H1 (cell line): Measurements from ENCODE around the gene TIMM9. TPM values are rescaled to one million over a fixed set of nuclear protein-coding genes. Genes with fewer than 3 reads are reported as not detected.

ENCODE experiments used
- CTCF ChIA-PET: fragments of 300-600 bp; sonication (Branson Sonifier 250); formaldehyde crosslinking; loops from one replicate; lab custom pipeline; 2021; ENCODE audit not compliant: partially characterized antibody; lab: Charles Lee
- POLR2A ChIA-PET: fragments of 300-600 bp; sonication (Branson Sonifier 250); formaldehyde crosslinking; loops from one replicate; lab custom pipeline; 2021; ENCODE audit warnings: inconsistent platforms; ENCODE audit not compliant: partially characterized antibody; lab: Charles Lee
- DNase-seq, 2 experiments: peaks; one replicate each; pipeline versions ENCODE4 v3.0.0 to v3.0.0-alpha.2; 2010 to 2022; ENCODE audit warnings: low spot score in 2 of 2, low read depth in 1 of 2, mixed read lengths in 1 of 2
- FAIRE-seq: peaks from 2 replicates; lab custom pipeline; 2011; peaks lifted over from hg19 to GRCh38; lab: Jason Lieb, UNC
- H2AFZ ChIP-seq: 2 replicates; pipeline ENCODE4 v1.8.1; 2012; ENCODE audit warnings: low read length, inconsistent platforms
- H2AK5ac ChIP-seq: 2 replicates; pipeline ENCODE4 v1.6.1; 2013; ENCODE audit warnings: low read depth, low read length
- H2BK120ac ChIP-seq: replicated peaks from 2 replicates; pipeline ENCODE3; 2013; ENCODE audit warnings: low read depth, low read length, inconsistent platforms
- H2BK12ac ChIP-seq: 2 replicates; pipeline ENCODE4 v1.6.1; 2013; ENCODE audit warnings: low read depth, low read length
- H2BK15ac ChIP-seq: 2 replicates; pipeline ENCODE4 v1.6.1; 2013; ENCODE audit warnings: low read length
- H2BK20ac ChIP-seq: 2 replicates; pipeline ENCODE4 v1.6.1; 2013; ENCODE audit warnings: low read length
- H2BK5ac ChIP-seq: 2 replicates; pipeline ENCODE4 v1.6.1; 2013; ENCODE audit warnings: low read depth, low read length
- H3K14ac ChIP-seq: 2 replicates; pipeline ENCODE4 v1.6.1; 2013; ENCODE audit warnings: inconsistent platforms; ENCODE audit not compliant: insufficient read length
- H3K18ac ChIP-seq: 2 replicates; pipeline ENCODE4 v1.6.1; 2013; ENCODE audit warnings: low read length; ENCODE audit errors: extremely low read depth
- H3K23ac ChIP-seq: 2 replicates; pipeline ENCODE4 v1.6.1; 2013; ENCODE audit warnings: inconsistent platforms; ENCODE audit not compliant: insufficient read length
- H3K23me2 ChIP-seq: 2 replicates; pipeline ENCODE4 v1.6.1; 2013; ENCODE audit warnings: low read depth, low read length
- H3K27ac ChIP-seq: 2 replicates; pipeline ENCODE4 v1.6.1; 2011; ENCODE audit warnings: low read depth, low read length, inconsistent platforms
- H3K27me3 ChIP-seq, 4 experiments: replicated peaks in 1 of 4; 1 replicate in 1 of 4; 2 replicates in 3 of 4; pipeline versions ENCODE4 v1.6.1 to v1.8.1; 2011 to 2013; ENCODE audit warnings: low read length in 3 of 4, mild to moderate bottlenecking in 3 of 4, inconsistent platforms in 2 of 4, mixed read lengths in 2 of 4, moderate library complexity in 1 of 4; ENCODE audit not compliant: control insufficient read depth in 3 of 4, insufficient read depth in 3 of 4; ENCODE audit errors: extremely low read depth in 1 of 4
- H3K36me3 ChIP-seq, 4 experiments: 2 replicates each; pipeline versions ENCODE4 v1.6.1 to v1.8.1; 2011 to 2013; ENCODE audit warnings: mild to moderate bottlenecking in 4 of 4, low read length in 3 of 4, moderate library complexity in 2 of 4, control low read depth in 1 of 4, inconsistent platforms in 1 of 4; ENCODE audit not compliant: insufficient read depth in 4 of 4, control insufficient read depth in 2 of 4
- H3K4ac ChIP-seq: replicated peaks from 2 replicates; pipeline ENCODE3; 2013; ENCODE audit warnings: low read length, low read depth, mixed read lengths, inconsistent platforms; ENCODE audit not compliant: insufficient read length
- H3K4me1 ChIP-seq, 4 experiments: replicated peaks in 1 of 4; 1 replicate in 1 of 4; 2 replicates in 3 of 4; pipeline versions ENCODE4 v1.6.1 to v1.8.1; 2011 to 2013; ENCODE audit warnings: low read length in 3 of 4, inconsistent platforms in 2 of 4, mixed read lengths in 1 of 4; ENCODE audit not compliant: insufficient read depth in 4 of 4, control insufficient read depth in 3 of 4
- H3K4me2 ChIP-seq, 2 experiments: 2 replicates each; pipeline versions ENCODE4 v1.6.1 to v1.8.1; 2011 to 2013; ENCODE audit warnings: low read depth in 2 of 2, low read length in 2 of 2, control low read depth in 1 of 2, inconsistent platforms in 1 of 2, mild to moderate bottlenecking in 1 of 2; ENCODE audit not compliant: insufficient read depth in 1 of 2
- H3K4me3 ChIP-seq, 4 experiments: fragments of 200-600, 300-600 bp in 1 of 4; sonication (generic), shearing (Covaris generic), sonication (Bioruptor Twin) in 1 of 4; 2 replicates each; pipeline versions ENCODE4 v1.5.1 to v1.8.1; 2011 to 2016; ENCODE audit warnings: low read length in 4 of 4, low read depth in 3 of 4, control low read depth in 2 of 4, inconsistent platforms in 2 of 4, mild to moderate bottlenecking in 2 of 4, mixed read lengths in 1 of 4, moderate library complexity in 1 of 4; ENCODE audit not compliant: insufficient read depth in 2 of 4; ENCODE audit errors: extremely low read depth in 1 of 4
- H3K56ac ChIP-seq: replicated peaks from 2 replicates; pipeline ENCODE3; 2013; ENCODE audit warnings: low read depth, mild to moderate bottlenecking, mixed read lengths, low read length, inconsistent platforms; ENCODE audit not compliant: insufficient read length
- H3K79me1 ChIP-seq: 2 replicates; pipeline ENCODE4 v1.6.1; 2013; ENCODE audit warnings: low read depth, low read length, control low read depth
- H3K79me2 ChIP-seq, 2 experiments: 2 replicates each; pipeline versions ENCODE4 v1.6.1 to v1.8.1; 2012 to 2013; ENCODE audit warnings: low read length in 2 of 2, mild to moderate bottlenecking in 2 of 2, inconsistent platforms in 1 of 2; ENCODE audit not compliant: insufficient read depth in 2 of 2, control insufficient read depth in 1 of 2
- H3K9ac ChIP-seq, 4 experiments: replicated peaks in 1 of 4; 1 replicate in 1 of 4; 2 replicates in 3 of 4; pipeline versions ENCODE4 v1.6.1 to v1.8.1; 2011 to 2013; ENCODE audit warnings: low read depth in 3 of 4, low read length in 3 of 4, control low read depth in 2 of 4, mild to moderate bottlenecking in 2 of 4, moderate library complexity in 2 of 4, inconsistent platforms in 1 of 4; ENCODE audit errors: extremely low read depth in 1 of 4
- H3K9me3 ChIP-seq, 2 experiments: 2 replicates each; pipeline versions ENCODE4 v1.6.1 to v1.8.1; 2012 to 2013; ENCODE audit warnings: mild to moderate bottlenecking in 2 of 2, moderate library complexity in 2 of 2, control low read depth in 1 of 2, inconsistent platforms in 1 of 2, low read depth in 1 of 2, low read length in 1 of 2, mixed read lengths in 1 of 2; ENCODE audit not compliant: insufficient read depth in 2 of 2
- H4K20me1 ChIP-seq, 2 experiments: replicated peaks in 1 of 2; 2 replicates each; pipeline versions ENCODE3 to v1.8.1; 2011 to 2013; ENCODE audit warnings: inconsistent platforms in 2 of 2, low read length in 2 of 2, mild to moderate bottlenecking in 1 of 2; ENCODE audit not compliant: insufficient read depth in 2 of 2, control insufficient read depth in 1 of 2
- H4K5ac ChIP-seq: 2 replicates; pipeline ENCODE4 v1.6.1; 2013; ENCODE audit warnings: low read length, low read depth, mixed read lengths, inconsistent platforms; ENCODE audit not compliant: insufficient read length
- H4K8ac ChIP-seq: 2 replicates; pipeline ENCODE4 v1.8.0; 2013; ENCODE audit warnings: mild to moderate bottlenecking, moderate library complexity, low read length, inconsistent platforms; ENCODE audit not compliant: insufficient read depth; ENCODE audit errors: extremely low read depth
- H4K91ac ChIP-seq: replicated peaks from 2 replicates; pipeline ENCODE3; 2013; ENCODE audit warnings: low read length, mixed read lengths, inconsistent platforms; ENCODE audit not compliant: insufficient read length
- ASH2L ChIP-seq: fragments of 200-600, 300-600 bp; sonication (generic); IDR thresholded peaks from one replicate; pipeline ENCODE4 v1.7.1; 2017; ENCODE audit warnings: low read length
- CEBPB ChIP-seq: IDR thresholded peaks from 2 replicates; pipeline ENCODE4 v1.6.1; 2012; ENCODE audit warnings: low read depth, low read length
- RAD21 ChIP-seq, 2 experiments: IDR thresholded peaks in 1 of 2; conservative IDR thresholded peaks in 1 of 2; 2 replicates each; pipeline ENCODE4 v1.6.1; 2011; ENCODE audit warnings: low read depth in 2 of 2, low read length in 2 of 2, improper control_type of control experiment in 1 of 2, inconsistent platforms in 1 of 2, mild to moderate bottlenecking in 1 of 2, moderate library complexity in 1 of 2
- SIN3A ChIP-seq, 2 experiments: IDR thresholded peaks in 1 of 2; conservative IDR thresholded peaks in 1 of 2; 2 replicates each; pipeline ENCODE4 v1.6.1; 2011 to 2012; ENCODE audit warnings: low read length in 2 of 2, improper control_type of control experiment in 1 of 2, low read depth in 1 of 2, mild to moderate bottlenecking in 1 of 2
- TAF1 ChIP-seq: IDR thresholded peaks from 2 replicates; pipeline ENCODE4 v1.6.1; 2011; ENCODE audit warnings: mild to moderate bottlenecking, low read depth, low read length
- WGBS, 2 experiments: shearing (Covaris generic) in 1 of 2; methylation state at CpG; one replicate each; pipeline versions ENCODE4 v1.1.6 to v1.1.7; 2013 to 2015; ENCODE audit warnings: low lambda C conversion rate in 2 of 2, mixed read lengths in 2 of 2, inconsistent platforms in 1 of 2, low coverage in 1 of 2, missing lambda C conversion rate in 1 of 2; ENCODE audit not compliant: insufficient replicate concordance in 2 of 2, insufficient coverage in 1 of 2, insufficient read length in 1 of 2; ENCODE audit errors: extremely low coverage in 1 of 2, missing lambda C conversion rate in 1 of 2; 5-methylcytosine and 5-hydroxymethylcytosine counted together
- polyA plus RNA-seq, 7 experiments: library from polyadenylated mRNA; depleted of rRNA in 3 of 7; stranded (reverse) in 5 of 7; unstranded in 2 of 7; fragments of >200 nt in 5 of 7; fragments of 200-250 nt in 2 of 7; gene quantifications; 1 replicate in 5 of 7; 2 replicates in 1 of 7; 4 replicates in 1 of 7; pipeline versions ENCODE4 v1.2.1 to v1.2.3, GENCODE V29; 2011 to 2013; ENCODE audit warnings: missing spikeins in 2 of 7, mixed read lengths in 2 of 7
- total RNA-seq: library from RNA; stranded (reverse); fragmentation: NEBNext Ultra II Directional; extraction: Animal tissue kit (Norgen Biotek cat#: 25700); gene quantifications from 2 replicates; pipeline ENCODE4 v1.2.1, GENCODE V29; 2021
- TF ChIP-seq, protein P1 (sequence below): IDR thresholded peaks from 2 replicates; pipeline ENCODE4 v1.6.1; 2011; ENCODE audit warnings: low read length, improper control_type of control experiment

Gene TIMM9
- total and polyA plus RNA-seq, 2 of the 8 experiments (the other 6 are each of a cell fraction or from before 2014, with no cell fraction given), result 24.0 to 52.2 TPM

DNA sequence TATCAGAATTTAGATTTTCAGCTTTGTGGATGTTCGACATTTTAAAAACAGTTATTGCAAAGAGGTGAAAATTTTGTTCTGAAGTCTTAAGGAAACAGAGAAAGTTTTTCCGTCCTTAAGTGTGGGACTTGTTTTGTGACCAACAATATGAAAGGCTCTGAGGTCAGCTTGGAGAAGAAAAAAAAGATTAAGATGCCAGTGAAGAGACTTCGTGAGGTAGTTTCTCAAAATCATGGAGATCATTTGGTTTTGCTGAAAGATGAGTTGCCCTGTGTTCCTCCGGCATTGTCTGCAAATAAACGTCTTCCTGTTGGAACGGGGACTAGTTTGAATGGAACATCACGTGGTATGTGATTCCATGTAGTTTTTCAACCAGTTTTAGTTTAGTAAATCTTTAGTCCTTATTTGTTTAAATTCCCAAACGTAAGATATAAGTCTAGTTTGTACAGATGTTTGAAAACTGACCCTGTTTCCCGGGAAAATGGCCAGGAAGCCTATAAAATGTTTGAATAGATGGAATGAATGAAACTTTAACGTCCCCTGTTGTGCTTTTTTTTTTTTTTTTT lies 870 bp upstream of the TIMM9 start:
- no peaks in the 10 kb centered on the region for H3K4me1 ChIP-seq
- H3K9me3 ChIP-seq, result no peaks in the 10 kb centered on the region
- H2AFZ ChIP-seq, result peak overlapping the region; percentile 35
- no peak overlapping the region for H3K18ac ChIP-seq
- no peaks in the 10 kb centered on the region; the same call in 1 of the 2 replicates for H3K23me2 ChIP-seq
- H3K14ac ChIP-seq, result no peak overlapping the region
- H2BK12ac ChIP-seq, result no peak overlapping the region
- H3K23ac ChIP-seq, result no peak overlapping the region
- H2BK120ac ChIP-seq, result no peak overlapping the region
- H3K36me3 ChIP-seq, result peaks cover 0 to 20% (median 2%) of the 10 kb centered on the region in 4 experiments; a peak in 5 of 8 replicates
- H4K5ac ChIP-seq, result no peak overlapping the region
- H3K4me3 ChIP-seq, result peak overlapping the region; percentile 54 to 85 (median 82)
- ChIA-PET POLR2A (interaction anchor here (1.0 to 3.2 kb wide), 7 partner anchors 15 to 209 kb away, joined by 3 to 21 read pairs (median 4); partner anchors contain the start of genes ARID4A and PSMA3), CTCF (interaction anchor here (0.6 to 1.4 kb wide), 2 partner anchors 32 to 496 kb away, joined by 3 to 5 read pairs; no protein-coding TSS in a partner anchor)
- no peaks in the 10 kb centered on the region; the same call in 1 of the 2 replicates for H3K79me1 ChIP-seq
- H3K4me2 ChIP-seq, result peak overlapping the region; percentile 75 to 84
- H2BK15ac ChIP-seq, result no peak overlapping the region
- no peak overlapping the region for H4K8ac ChIP-seq
- H3K27me3 ChIP-seq, result no peaks in the 10 kb centered on the region
- no peaks in the 10 kb centered on the region for H4K20me1 ChIP-seq
- H4K91ac ChIP-seq, result no peak overlapping the region
- no peak overlapping the region for H2AK5ac ChIP-seq
- H3K9ac ChIP-seq, result peak overlapping the region; percentile 35 to 56 (median 42); a peak in 6 of 7 replicates
- WGBS, 2 experiments, result 5% methylated on average over 10 of the region's 10 CpGs; no CpG with 5 or more reads in 1 of the 2 experiments
- no peak overlapping the region for H2BK5ac ChIP-seq
- H3K56ac ChIP-seq, result no peak overlapping the region
- no peak overlapping the region for H3K4ac ChIP-seq
- FAIRE-seq, result no peak
- no peak overlapping the region for H3K27ac ChIP-seq
- TF ChIP-seq TAF1 (0 out of 2 replicates have a peak, but pooled peaks have one; percentile 12), ASH2L (no peak), CEBPB (no peak), SIN3A (conservative IDR thresholded peaks at IDR 0.05 in 1 of 2, IDR thresholded peaks at IDR 0.05 in 1 of 2; ENCODE audit: low read depth in 1 of 2, low read length in 2 of 2) (peak; percentile 25 to 58; a peak in 1 of 4 replicates), RAD21 (IDR thresholded peaks at IDR 0.05 in 1 of 2, conservative IDR thresholded peaks at IDR 0.05 in 1 of 2; ENCODE audit: low read depth in 2 of 2, low read length in 2 of 2) (no peak)
- TF ChIP-seq, protein P1, sequence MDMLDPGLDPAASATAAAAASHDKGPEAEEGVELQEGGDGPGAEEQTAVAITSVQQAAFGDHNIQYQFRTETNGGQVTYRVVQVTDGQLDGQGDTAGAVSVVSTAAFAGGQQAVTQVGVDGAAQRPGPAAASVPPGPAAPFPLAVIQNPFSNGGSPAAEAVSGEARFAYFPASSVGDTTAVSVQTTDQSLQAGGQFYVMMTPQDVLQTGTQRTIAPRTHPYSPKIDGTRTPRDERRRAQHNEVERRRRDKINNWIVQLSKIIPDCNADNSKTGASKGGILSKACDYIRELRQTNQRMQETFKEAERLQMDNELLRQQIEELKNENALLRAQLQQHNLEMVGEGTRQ, result 0 out of 2 replicates have a peak, but pooled peaks have one; percentile 26
- TF ChIP-seq, all 59 proteins: peak for 3
- H3K79me2 ChIP-seq, result peaks cover 0 to 44% of the 10 kb centered on the region in 2 experiments; a peak in 2 of 4 replicates
- no peak overlapping the region for H2BK20ac ChIP-seq
- no peak for DNase-seq
